IPS-20b (cell line): Measurements from ENCODE around the gene DIRAS1.
"Not testable (repeated sequence)": the region's sequence is repeated elsewhere in the genome, so short reads cannot be mapped to it uniquely, and the experiment has no call there.

Experiments
- H3K27ac ChIP-seq: one replicate; pipeline ENCODE4 v1.5.1; 2013; ENCODE audit warnings: low read length
- H3K27me3 ChIP-seq: 2 replicates; pipeline ENCODE4 v1.6.1; 2013; ENCODE audit warnings: mild to moderate bottlenecking, low read length, inconsistent platforms; ENCODE audit not compliant: insufficient read depth
- H3K36me3 ChIP-seq: 2 replicates; pipeline ENCODE4 v1.6.1; 2013; ENCODE audit warnings: low read depth, mild to moderate bottlenecking, inconsistent platforms, low read length, moderate library complexity; ENCODE audit not compliant: insufficient read depth
- H3K4me1 ChIP-seq: 2 replicates; pipeline ENCODE4 v1.6.1; 2013; ENCODE audit warnings: mild to moderate bottlenecking, control low read depth, inconsistent platforms, low read length, moderate library complexity; ENCODE audit not compliant: insufficient read depth
- H3K4me3 ChIP-seq: 2 replicates; pipeline ENCODE4 v1.5.1; 2013; ENCODE audit warnings: mild to moderate bottlenecking, low read length, inconsistent platforms
- H3K9ac ChIP-seq: 2 replicates; pipeline ENCODE4 v1.6.1; 2013; ENCODE audit warnings: low read depth, mild to moderate bottlenecking, inconsistent platforms, low read length, moderate library complexity
- H3K9me3 ChIP-seq: 2 replicates; pipeline ENCODE4 v1.6.1; 2013; ENCODE audit warnings: mild to moderate bottlenecking, low read depth, low read length, inconsistent platforms; ENCODE audit not compliant: insufficient read depth

DIRAS1 gene

GRCh38 chr19:2699413-2700140 is 21.6 kb downstream of the DIRAS1 start:
- no peak overlapping the region for H3K27ac ChIP-seq
- H3K27me3 ChIP-seq: peaks cover 28% of the 10 kb centered on the region
- H3K9me3 ChIP-seq: no peaks in the 10 kb centered on the region
- no peak overlapping the region for H3K9ac ChIP-seq
- peaks cover 16% of the 10 kb centered on the region; the same call in 1 of the 2 replicates for H3K4me1 ChIP-seq
- no peaks in the 10 kb centered on the region for H3K36me3 ChIP-seq
- no peak overlapping the region for H3K4me3 ChIP-seq

DNA sequence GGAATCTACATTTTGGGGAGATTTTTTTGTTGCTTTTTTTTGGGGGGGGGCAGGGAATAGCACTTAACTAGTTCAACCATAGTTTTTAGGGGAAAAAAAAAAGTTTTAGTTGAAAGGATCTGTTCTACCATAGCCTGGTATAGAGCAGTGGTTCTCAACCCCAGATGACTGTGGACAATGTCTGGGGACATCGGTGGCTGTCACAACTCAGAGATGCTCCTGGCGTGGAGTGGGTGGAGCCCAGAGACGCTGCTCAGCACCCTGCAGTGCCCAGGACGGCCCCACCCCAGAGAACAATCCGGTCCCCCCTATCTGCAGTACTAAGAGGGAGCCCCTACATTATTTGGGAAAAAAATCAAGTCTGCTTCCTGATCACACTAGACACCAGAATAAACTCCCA is 27.0 kb downstream of the DIRAS1 start:
- Histone ChIP-seq H3K36me3 (no peaks in the 10 kb centered on the region), H3K4me3 (no peak overlapping the region), H3K27ac (no peak overlapping the region), H3K4me1 (no peaks in the 10 kb centered on the region), H3K9me3 (no peaks in the 10 kb centered on the region), H3K27me3 (no peaks in the 10 kb centered on the region), H3K9ac (no peak overlapping the region)

DNA sequence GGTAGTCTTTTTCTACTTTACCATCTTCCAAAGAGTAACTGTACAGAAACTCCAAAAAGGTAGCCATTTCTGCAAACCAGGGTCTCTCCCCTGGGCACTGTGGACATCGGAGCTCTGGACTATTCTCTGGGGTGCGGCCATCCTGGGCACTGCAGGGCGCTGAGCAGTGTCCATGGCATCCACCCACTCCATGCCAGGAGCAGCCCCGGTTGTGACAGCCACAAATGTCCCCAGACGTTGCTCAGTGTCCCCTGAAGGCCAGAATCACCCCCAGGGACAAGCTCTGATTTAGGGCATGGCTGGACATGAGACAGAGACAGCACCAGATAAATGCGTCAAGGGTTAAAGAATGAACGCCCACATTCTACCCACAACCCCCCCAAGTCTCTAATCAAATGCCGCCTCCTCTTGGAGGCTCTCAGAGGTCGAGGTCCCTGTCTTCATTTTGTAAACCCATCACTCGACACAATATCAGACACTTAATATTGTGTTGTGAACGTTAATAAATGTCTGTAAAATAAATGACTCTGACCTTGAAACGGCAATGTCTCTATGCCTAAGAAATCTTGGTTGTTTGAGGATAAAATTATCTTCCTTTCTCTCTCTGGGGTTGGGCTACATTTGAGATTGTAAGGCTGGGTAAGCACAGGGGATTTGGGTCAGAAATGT is 27.5 kb downstream of the DIRAS1 start:
- Histone ChIP-seq H3K27ac (no peak overlapping the region), H3K9ac (no peak overlapping the region), H3K4me3 (no peak overlapping the region), H3K4me1 (no peaks in the 10 kb centered on the region), H3K9me3 (no peaks in the 10 kb centered on the region), H3K36me3 (no peaks in the 10 kb centered on the region), H3K27me3 (no peaks in the 10 kb centered on the region)

DNA sequence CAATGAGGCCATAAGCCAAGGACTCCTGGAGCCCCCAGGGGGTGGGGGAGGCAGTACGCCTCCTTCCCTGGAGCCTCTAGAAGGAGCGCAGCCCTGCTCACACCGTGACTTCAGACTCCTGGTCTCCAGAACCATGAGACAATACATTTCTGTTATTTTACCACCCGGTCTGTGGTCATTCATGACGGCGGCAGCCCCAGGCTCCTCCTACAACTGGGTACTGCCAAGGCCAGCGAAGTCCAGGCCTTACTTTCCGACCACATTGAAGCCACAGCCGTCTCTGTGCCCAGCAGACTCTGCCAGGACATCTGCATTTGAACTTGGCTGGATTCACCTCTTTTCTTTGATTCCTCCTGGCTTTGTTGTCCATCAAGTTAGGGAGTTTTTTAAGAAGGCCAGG is 29.2 kb downstream of the DIRAS1 start:
- Histone ChIP-seq H3K27ac (no peak overlapping the region), H3K36me3 (no peaks in the 10 kb centered on the region), H3K4me1 (no peaks in the 10 kb centered on the region), H3K9me3 (no peaks in the 10 kb centered on the region), H3K27me3 (no peaks in the 10 kb centered on the region), H3K9ac (no peak overlapping the region), H3K4me3 (no peak overlapping the region)

GRCh38 chr19:2690856-2691255 is 30.3 kb downstream of the DIRAS1 start:
- Histone ChIP-seq H3K4me1 (no peaks in the 10 kb centered on the region), H3K36me3 (no peaks in the 10 kb centered on the region), H3K9ac (no peak overlapping the region), H3K9me3 (no peaks in the 10 kb centered on the region), H3K27me3 (no peaks in the 10 kb centered on the region), H3K4me3 (no peak overlapping the region), H3K27ac (no peak overlapping the region)

DNA sequence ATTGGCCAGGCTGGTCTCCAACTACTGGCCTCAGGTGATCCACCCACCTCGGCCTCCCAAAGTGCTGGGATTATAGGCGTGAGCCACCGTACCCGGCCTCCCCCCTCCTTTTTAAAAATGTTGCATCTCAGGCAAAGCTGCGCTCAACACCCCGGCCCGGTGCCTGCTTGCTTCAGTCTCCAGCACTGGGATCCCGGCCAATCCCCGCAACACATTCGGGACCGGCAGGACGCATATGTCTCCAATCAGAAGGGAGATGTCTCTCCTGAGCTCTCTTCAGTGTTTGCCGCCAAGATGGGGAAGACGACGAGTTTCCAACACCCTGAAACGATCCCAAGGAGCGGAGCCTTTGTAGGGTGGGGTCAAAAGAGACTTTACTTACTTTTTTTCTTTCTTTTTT is 34.8 kb downstream of the DIRAS1 start:
- Histone ChIP-seq H3K27ac (no peak overlapping the region), H3K9me3 (no peaks in the 10 kb centered on the region), H3K9ac (no peak overlapping the region), H3K4me1 (no peaks in the 10 kb centered on the region), H3K27me3 (no peaks in the 10 kb centered on the region), H3K4me3 (no peak overlapping the region), H3K36me3 (no peaks in the 10 kb centered on the region)

- Histone ChIP-seq H3K9me3 (no peaks in the 10 kb centered on the region), H3K9ac (no peak overlapping the region), H3K27me3 (no peaks in the 10 kb centered on the region), H3K4me3 (no peak overlapping the region), H3K4me1 (no peaks in the 10 kb centered on the region), H3K36me3 (no peaks in the 10 kb centered on the region), H3K27ac (no peak overlapping the region)
Observed at GRCh38 chr19:2685204-2685704, 35.9 kb downstream of the DIRAS1 start.

GRCh38 chr19:2683430-2684003 is 37.7 kb downstream of the DIRAS1 start:
- no peaks in the 10 kb centered on the region for H3K4me1 ChIP-seq
- no peaks in the 10 kb centered on the region for H3K27me3 ChIP-seq
- H3K9ac ChIP-seq: no peak overlapping the region
- no peak overlapping the region for H3K4me3 ChIP-seq
- H3K27ac ChIP-seq: no peak overlapping the region
- H3K9me3 ChIP-seq: no peaks in the 10 kb centered on the region
- H3K36me3 ChIP-seq: no peaks in the 10 kb centered on the region

GRCh38 chr19:2680808-2681207 is 40.4 kb downstream of the DIRAS1 start:
- H3K4me1 ChIP-seq: no peaks in the 10 kb centered on the region
- H3K9me3 ChIP-seq: no peaks in the 10 kb centered on the region
- H3K36me3 ChIP-seq: no peaks in the 10 kb centered on the region
- no peak overlapping the region for H3K9ac ChIP-seq
- H3K4me3 ChIP-seq: no peak overlapping the region
- no peak overlapping the region for H3K27ac ChIP-seq
- peaks cover 5% of the 10 kb centered on the region for H3K27me3 ChIP-seq

DNA sequence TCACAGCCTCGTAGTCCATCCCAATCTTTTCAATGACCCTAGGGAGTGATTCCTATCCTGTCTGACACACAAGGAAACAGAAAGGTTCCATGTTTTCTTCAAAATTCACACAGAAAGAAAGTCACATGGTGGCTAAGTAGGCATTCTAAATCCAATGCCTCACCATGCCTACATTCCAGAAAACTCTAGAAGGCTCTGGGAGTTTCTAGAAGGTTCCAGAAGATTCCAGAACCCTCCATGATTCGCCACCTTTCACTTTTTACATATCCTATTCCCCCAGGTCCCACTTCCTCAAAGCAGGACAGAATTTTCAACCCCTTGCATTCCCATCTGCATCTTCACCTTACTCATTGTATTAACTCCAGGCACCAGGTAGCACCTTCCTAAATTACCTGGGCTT is 41.7 kb downstream of the DIRAS1 start:
- Histone ChIP-seq H3K4me1 (peaks cover 10% of the 10 kb centered on the region), H3K27me3 (peaks cover 9% of the 10 kb centered on the region), H3K36me3 (no peaks in the 10 kb centered on the region), H3K9me3 (no peaks in the 10 kb centered on the region), H3K4me3 (no peak overlapping the region), H3K9ac (no peak overlapping the region), H3K27ac (no peak overlapping the region)

- not testable (repeated sequence) for H3K4me3 ChIP-seq, H3K9me3 ChIP-seq, H3K27ac ChIP-seq, H3K36me3 ChIP-seq, H3K27me3 ChIP-seq, H3K9ac ChIP-seq
- peaks cover 10% of the 10 kb centered on the region for H3K4me1 ChIP-seq
Observed at GRCh38 chr19:2678948-2679347, 42.2 kb downstream of the DIRAS1 start.
